Measurements from ENCODE around the gene RSBN1.

DNA sequence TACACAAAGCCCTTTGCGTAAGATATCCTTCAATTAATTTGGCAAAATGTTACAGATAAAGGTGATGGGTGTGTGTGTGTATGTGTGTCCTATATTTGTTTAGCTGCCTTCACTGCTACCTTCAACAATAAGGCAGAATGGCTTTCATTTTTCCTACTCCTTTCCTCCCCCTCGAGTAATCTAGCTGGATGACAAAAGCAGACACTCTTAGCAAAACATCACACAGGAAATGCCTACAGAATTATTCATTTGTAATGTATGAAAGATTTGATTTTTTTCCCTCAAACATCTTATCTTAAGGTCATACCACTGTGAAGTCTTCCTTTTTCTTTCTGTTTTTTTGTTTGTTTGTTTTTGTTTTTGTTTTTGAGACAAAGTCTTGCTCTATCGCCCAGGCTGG lies 48.6 kb upstream of the RSBN1 start:
- TF ChIP-seq, protein P1, sequence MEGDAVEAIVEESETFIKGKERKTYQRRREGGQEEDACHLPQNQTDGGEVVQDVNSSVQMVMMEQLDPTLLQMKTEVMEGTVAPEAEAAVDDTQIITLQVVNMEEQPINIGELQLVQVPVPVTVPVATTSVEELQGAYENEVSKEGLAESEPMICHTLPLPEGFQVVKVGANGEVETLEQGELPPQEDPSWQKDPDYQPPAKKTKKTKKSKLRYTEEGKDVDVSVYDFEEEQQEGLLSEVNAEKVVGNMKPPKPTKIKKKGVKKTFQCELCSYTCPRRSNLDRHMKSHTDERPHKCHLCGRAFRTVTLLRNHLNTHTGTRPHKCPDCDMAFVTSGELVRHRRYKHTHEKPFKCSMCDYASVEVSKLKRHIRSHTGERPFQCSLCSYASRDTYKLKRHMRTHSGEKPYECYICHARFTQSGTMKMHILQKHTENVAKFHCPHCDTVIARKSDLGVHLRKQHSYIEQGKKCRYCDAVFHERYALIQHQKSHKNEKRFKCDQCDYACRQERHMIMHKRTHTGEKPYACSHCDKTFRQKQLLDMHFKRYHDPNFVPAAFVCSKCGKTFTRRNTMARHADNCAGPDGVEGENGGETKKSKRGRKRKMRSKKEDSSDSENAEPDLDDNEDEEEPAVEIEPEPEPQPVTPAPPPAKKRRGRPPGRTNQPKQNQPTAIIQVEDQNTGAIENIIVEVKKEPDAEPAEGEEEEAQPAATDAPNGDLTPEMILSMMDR (conservative IDR thresholded peaks at IDR 0.05; ENCODE audit: low read depth, low read length): no peak
- TF ChIP-seq EZH2 (IDR thresholded peaks at IDR 0.05; ENCODE audit: low read length, unreplicated experiment): no peak

Data from PC-3 (cell line).